Stimulated activated naive CD8-positive, alpha-beta T cell treated with anti-CD3 and anti-CD28 coated beads, Interleukin-15, amount 100 ng/mL, for 72 hours (primary cell): ENCODE measurements around the gene COCH.

Source experiments
- ATAC-seq: fragments of 150-1000 bp; cut with Tn5 transposase; 2 replicates; pipeline ENCODE4 v1.10.0; 2021; ENCODE audit warnings: mild to moderate bottlenecking, moderate library complexity
- DNase-seq, 2 donors: peaks; one replicate each; pipeline ENCODE4 v3.0.0; 2021 to 2022
- H3K27ac Mint-ChIP-seq, 2 donors: one replicate each; pipeline ENCODE4 v1.8.0; 2022; ENCODE audit warnings: mild to moderate bottlenecking in 2 of 2, mixed read lengths in 2 of 2, moderate library complexity in 2 of 2
- H3K27me3 Mint-ChIP-seq: one replicate; pipeline ENCODE4 v1.8.0; 2022; ENCODE audit warnings: mixed read lengths
- H3K4me1 Mint-ChIP-seq: one replicate; pipeline ENCODE4 v1.8.0; 2022; ENCODE audit warnings: mild to moderate bottlenecking, mixed read lengths
- H3K4me3 Mint-ChIP-seq, 2 donors: one replicate each; pipeline ENCODE4 v1.8.0; 2022; ENCODE audit warnings: mild to moderate bottlenecking in 2 of 2, mixed read lengths in 2 of 2, moderate library complexity in 1 of 2
- H3K9me3 Mint-ChIP-seq, 2 donors: one replicate each; pipeline ENCODE4 v1.8.0; 2022; ENCODE audit warnings: mixed read lengths in 2 of 2

The COCH gene

GRCh38 chr14:30874120-30874998 lies at the start of gene COCH:
Gene COCH, plus strand, starts transcription at chr14:30874559. Its CDS starts 380 bp downstream, at chr14:30874939.
- ATAC-seq (peak; percentile 84), DNase-seq (peak; percentile 58 to 62)
- peak within 1 kb of the TSS; percentile 87 to 91 for H3K4me3 Mint-ChIP-seq
- H3K27me3 Mint-ChIP-seq, result peaks cover 51% of the 10 kb centered on the region
- peak within 1 kb of the TSS; percentile 33 to 86 for H3K27ac Mint-ChIP-seq
- peaks cover 24% of the 10 kb centered on the region for H3K4me1 Mint-ChIP-seq
- H3K9me3 Mint-ChIP-seq, result no peaks in the 10 kb centered on the region

GRCh38 chr14:30826070-30826469 lies 48.3 kb upstream of the COCH start:
- ATAC-seq (no peak), DNase-seq (no peak)
- H3K27ac Mint-ChIP-seq, result no peak overlapping the region
- H3K4me1 Mint-ChIP-seq, result no peaks in the 10 kb centered on the region
- no peak overlapping the region for H3K4me3 Mint-ChIP-seq
- H3K9me3 Mint-ChIP-seq, result peaks cover 16 to 17% of the 10 kb centered on the region in 2 donors
- peaks cover 8% of the 10 kb centered on the region for H3K27me3 Mint-ChIP-seq

- no peak for DNase-seq
- Mint-ChIP-seq H3K9me3 (peaks cover 18 to 29% of the 10 kb centered on the region in 2 donors), H3K27ac (no peak overlapping the region), H3K27me3 (no peaks in the 10 kb centered on the region), H3K4me3 (no peak overlapping the region), H3K4me1 (no peaks in the 10 kb centered on the region)
- no peak for ATAC-seq
These were observed 44.5 kb upstream of the COCH start for GRCh38 chr14:30829853-30830252.

DNA sequence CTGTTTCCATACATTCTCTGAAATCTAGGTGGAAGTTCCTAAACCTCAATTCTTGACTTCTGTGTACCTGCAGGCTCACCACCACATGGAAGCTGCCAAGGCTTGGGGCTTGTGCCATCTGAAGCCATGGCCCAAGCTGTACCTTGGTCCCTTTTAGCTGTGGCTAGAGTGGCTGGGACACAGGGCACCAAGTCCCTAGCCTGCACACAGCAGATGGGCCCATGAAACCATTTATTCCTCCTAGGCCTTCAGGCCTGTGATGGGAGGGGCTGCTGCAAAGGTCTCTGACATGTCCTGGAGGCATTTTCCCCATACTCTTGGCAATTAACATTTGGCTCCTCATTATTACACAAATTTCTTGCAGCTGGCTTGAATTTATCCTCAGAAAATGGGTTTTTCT lies 40.0 kb upstream of the COCH start:
- DNase-seq, result no peak

GRCh38 chr14:30838351-30838750 lies 36.0 kb upstream of the COCH start:
- Mint-ChIP-seq H3K9me3 (peaks cover 10 to 26% of the 10 kb centered on the region in 2 donors), H3K4me1 (no peaks in the 10 kb centered on the region)
- no peak for ATAC-seq

More for the DNA sequence above, 40.0 kb upstream of the COCH start:
- Mint-ChIP-seq H3K27ac (no peak overlapping the region), H3K4me1 (no peaks in the 10 kb centered on the region), H3K4me3 (no peak overlapping the region), H3K27me3 (no peaks in the 10 kb centered on the region), H3K9me3 (peaks cover 10 to 29% of the 10 kb centered on the region in 2 donors)
- ATAC-seq, result no peak

GRCh38 chr14:30840086-30840779 lies 34.1 kb upstream of the COCH start:
- H3K9me3 Mint-ChIP-seq, result peaks cover 1 to 8% of the 10 kb centered on the region in 2 donors
- H3K4me3 Mint-ChIP-seq, result no peak overlapping the region
- no peak for DNase-seq
- no peak overlapping the region for H3K27ac Mint-ChIP-seq
- peaks cover 13% of the 10 kb centered on the region for H3K27me3 Mint-ChIP-seq
- ATAC-seq, result no peak
- no peaks in the 10 kb centered on the region for H3K4me1 Mint-ChIP-seq

More at GRCh38 chr14:30838351-30838750, 36.0 kb upstream of the COCH start:
- no peak for DNase-seq
- Mint-ChIP-seq H3K4me3 (no peak overlapping the region), H3K27me3 (no peaks in the 10 kb centered on the region), H3K27ac (no peak overlapping the region)

DNA sequence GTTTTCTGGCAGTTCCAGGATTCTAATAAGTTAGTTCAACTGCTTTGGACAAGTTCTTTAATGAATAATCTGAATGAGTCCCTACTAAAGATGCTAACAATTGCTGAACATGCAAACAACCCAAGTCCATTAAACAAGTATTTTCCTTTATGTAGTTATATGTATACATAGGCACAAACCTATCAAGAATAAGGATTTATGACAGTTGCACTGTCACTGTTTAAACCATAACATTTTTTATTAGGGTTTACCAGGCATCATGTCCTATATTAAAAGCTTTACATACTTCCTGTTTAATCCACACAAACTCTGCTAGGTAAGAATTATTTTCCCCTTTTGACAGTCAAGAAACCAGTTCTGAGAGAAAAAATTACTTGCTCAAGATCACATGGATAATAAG lies 31.9 kb upstream of the COCH start:
- Mint-ChIP-seq H3K4me3 (no peak overlapping the region), H3K27ac (no peak overlapping the region), H3K27me3 (peaks cover 33% of the 10 kb centered on the region), H3K9me3 (no peaks in the 10 kb centered on the region), H3K4me1 (no peaks in the 10 kb centered on the region)
- ATAC-seq (no peak), DNase-seq (no peak)

- H3K4me3 Mint-ChIP-seq, result no peak overlapping the region
- no peaks in the 10 kb centered on the region for H3K4me1 Mint-ChIP-seq
- ATAC-seq, result no peak
- H3K9me3 Mint-ChIP-seq, result no peaks in the 10 kb centered on the region
- no peak overlapping the region for H3K27ac Mint-ChIP-seq
- peaks cover 87% of the 10 kb centered on the region for H3K27me3 Mint-ChIP-seq
- DNase-seq, result no peak
These were observed 25.7 kb upstream of the COCH start for GRCh38 chr14:30848449-30849240.

GRCh38 chr14:30849354-30849753 lies 25.0 kb upstream of the COCH start:
- Mint-ChIP-seq H3K27ac (no peak overlapping the region), H3K4me1 (peaks cover 3% of the 10 kb centered on the region), H3K27me3 (peaks cover 82% of the 10 kb centered on the region), H3K9me3 (no peaks in the 10 kb centered on the region), H3K4me3 (no peak overlapping the region)
- ATAC-seq, result no peak
- DNase-seq, result no peak

DNA sequence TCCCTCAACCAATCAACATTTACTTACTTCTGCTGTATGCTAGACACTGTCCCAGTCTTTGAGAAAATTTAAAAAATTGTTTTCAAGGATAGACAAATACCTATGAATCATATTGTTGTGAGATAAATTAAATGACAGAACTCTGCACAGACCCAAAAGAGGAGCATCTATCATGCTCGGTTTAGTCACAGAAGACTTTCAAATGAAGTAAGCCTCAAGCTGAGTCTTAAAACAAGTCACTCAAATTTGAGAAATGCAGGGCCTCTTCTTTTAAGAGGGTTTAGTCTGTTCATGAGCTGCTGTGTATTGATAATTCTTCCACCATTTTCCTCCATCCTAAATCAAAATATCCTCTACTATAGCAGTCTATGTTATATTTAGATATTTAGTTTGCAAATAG lies 24.4 kb upstream of the COCH start:
- Mint-ChIP-seq H3K9me3 (no peaks in the 10 kb centered on the region), H3K4me1 (peaks cover 9% of the 10 kb centered on the region), H3K4me3 (no peak overlapping the region), H3K27me3 (peaks cover 77% of the 10 kb centered on the region), H3K27ac (peak overlapping the region in 1 of 2 donors; percentile 23)
- ATAC-seq, result no peak
- DNase-seq, result no peak

GRCh38 chr14:30853946-30854345 lies 20.4 kb upstream of the COCH start:
- Mint-ChIP-seq H3K27ac (no peak overlapping the region), H3K27me3 (peaks cover 56% of the 10 kb centered on the region), H3K4me1 (peaks cover 20% of the 10 kb centered on the region), H3K9me3 (no peaks in the 10 kb centered on the region), H3K4me3 (no peak overlapping the region)
- no peak for ATAC-seq
- DNase-seq, result no peak

DNA sequence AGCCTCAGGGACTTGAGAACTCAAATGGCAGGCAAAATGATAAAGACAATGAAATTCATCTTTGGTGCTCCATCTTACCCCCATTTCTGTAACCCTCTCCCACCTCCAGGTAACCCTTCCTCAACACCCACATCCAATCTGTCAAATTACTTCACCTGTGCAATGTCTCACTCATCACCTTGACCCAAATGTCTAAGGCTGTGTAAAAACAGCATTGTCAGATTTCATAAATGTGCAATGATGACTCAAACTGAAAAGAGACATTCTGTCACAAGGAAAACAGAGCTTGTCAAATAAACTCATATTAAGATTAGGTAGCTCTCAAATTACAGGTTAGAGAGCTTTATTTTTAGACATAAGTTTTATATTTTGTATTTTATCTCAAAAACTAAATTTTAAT lies 19.9 kb upstream of the COCH start:
- DNase-seq (peak in 1 of 2 donors; percentile 10), ATAC-seq (peak; percentile 68)
- H3K27me3 Mint-ChIP-seq, result peaks cover 55% of the 10 kb centered on the region
- peaks cover 20% of the 10 kb centered on the region for H3K4me1 Mint-ChIP-seq
- no peaks in the 10 kb centered on the region for H3K9me3 Mint-ChIP-seq
- H3K4me3 Mint-ChIP-seq, result peak overlapping the region in 1 of 2 donors; percentile 16
- no peak overlapping the region for H3K27ac Mint-ChIP-seq

- H3K4me1 Mint-ChIP-seq, result peaks cover 20% of the 10 kb centered on the region
- DNase-seq (peak; percentile 29 to 61), ATAC-seq (peak; percentile 92)
- H3K4me3 Mint-ChIP-seq, result peak overlapping the region; percentile 57 to 65
- no peaks in the 10 kb centered on the region for H3K9me3 Mint-ChIP-seq
- peaks cover 54% of the 10 kb centered on the region for H3K27me3 Mint-ChIP-seq
- no peak overlapping the region for H3K27ac Mint-ChIP-seq
These were observed 18.9 kb upstream of the COCH start for GRCh38 chr14:30855345-30856037.

- DNase-seq (no peak), ATAC-seq (no peak)
- Mint-ChIP-seq H3K4me3 (no peak overlapping the region), H3K4me1 (no peaks in the 10 kb centered on the region), H3K27me3 (peaks cover 64% of the 10 kb centered on the region), H3K9me3 (no peaks in the 10 kb centered on the region), H3K27ac (no peak overlapping the region)
These were observed 13.2 kb upstream of the COCH start for GRCh38 chr14:30861200-30861599.

- no peaks in the 10 kb centered on the region for H3K9me3 Mint-ChIP-seq
- H3K27me3 Mint-ChIP-seq, result peaks cover 51% of the 10 kb centered on the region
- no peak overlapping the region for H3K27ac Mint-ChIP-seq
- H3K4me3 Mint-ChIP-seq, result no peak overlapping the region
- no peaks in the 10 kb centered on the region for H3K4me1 Mint-ChIP-seq
- ATAC-seq (no peak), DNase-seq (no peak)
These were observed 9.4 kb upstream of the COCH start for GRCh38 chr14:30864934-30865333.
